OCI-M1 (cell line): ENCODE measurements around the gene KBTBD7.

ENCODE experiments used
- DNase-seq: peaks from one replicate; lab custom pipeline; 2025; lab: John Stamatoyannopoulos, UW

The KBTBD7 gene

DNA sequence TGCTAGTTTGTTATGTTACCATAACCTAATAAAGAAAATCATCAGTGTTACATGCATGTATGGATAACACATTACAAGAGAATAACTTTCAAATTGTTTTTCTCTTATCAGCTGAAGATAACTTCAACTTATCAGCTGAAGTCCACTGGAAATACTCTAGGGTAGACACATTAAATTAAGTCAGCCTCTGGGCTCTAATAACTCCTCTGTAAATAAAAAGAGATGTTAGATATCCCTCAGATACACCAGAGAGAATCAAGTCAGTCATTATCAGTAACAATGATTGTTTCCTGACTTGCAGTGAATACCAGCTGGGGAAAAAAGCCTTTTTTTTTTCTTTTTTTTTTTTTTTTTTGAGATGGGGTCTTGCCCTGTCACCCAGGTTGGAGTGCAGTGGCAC, 1.6 kb upstream of the KBTBD7 start:
- DNase-seq: no peak

DNA sequence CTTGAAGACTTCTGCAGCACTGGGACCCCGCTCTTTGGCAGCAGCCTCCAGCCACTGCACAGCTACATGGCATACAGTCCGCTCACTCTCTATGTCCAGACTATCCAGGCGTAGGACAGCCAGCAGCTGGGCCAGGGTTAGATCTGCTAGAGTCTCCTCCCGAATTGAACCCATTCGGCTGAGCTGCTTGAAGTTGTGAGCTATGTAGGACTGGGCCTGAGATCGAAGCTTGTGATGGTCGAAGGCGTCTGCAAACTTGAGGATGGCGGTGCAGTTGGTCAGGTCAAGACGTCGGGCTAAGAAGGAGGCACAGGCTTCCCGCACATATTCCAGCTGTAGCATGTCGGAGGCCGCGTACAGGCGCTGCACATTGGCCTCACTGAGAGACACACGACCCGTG, 900 bp downstream of the KBTBD7 start:
- no peak for DNase-seq

DNA sequence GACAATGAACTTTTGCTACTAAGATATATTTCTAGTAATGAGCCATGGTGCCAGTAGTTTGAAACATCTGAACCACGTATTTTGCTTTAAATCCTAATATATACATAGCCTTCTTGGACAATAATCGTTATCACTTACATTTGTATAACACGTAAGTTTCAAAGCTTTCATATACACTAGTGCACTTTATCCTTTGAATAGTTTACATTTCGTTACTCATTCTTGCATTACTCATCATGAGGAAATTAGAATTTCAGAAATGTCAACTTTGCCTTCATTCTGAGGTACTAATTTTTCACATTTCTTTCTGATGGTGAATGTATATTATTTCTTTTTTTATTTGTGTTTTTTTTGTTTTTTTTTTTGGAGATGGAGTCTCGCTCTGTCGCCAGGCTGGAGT, 5.8 kb downstream of the KBTBD7 start:
- no peak for DNase-seq

DNA sequence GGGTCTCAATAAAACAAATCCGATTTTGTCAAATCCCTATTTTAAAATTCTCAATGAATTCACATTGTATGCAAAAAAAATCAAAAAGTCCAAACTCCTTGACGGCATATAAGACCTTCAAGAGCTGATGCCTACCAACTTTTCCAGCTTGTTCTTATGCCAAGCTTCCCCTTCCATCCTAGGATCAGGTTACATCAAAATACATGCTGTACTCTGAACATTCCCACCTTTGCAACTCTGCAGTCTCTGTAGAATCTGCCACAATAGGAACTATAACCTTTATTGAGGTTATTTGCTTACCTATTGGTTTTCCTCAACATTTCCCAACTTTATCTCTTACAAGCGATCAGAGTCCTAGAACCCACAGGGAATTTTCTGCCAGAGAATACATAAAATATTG, 7.9 kb downstream of the KBTBD7 start:
- DNase-seq: no peak

DNA sequence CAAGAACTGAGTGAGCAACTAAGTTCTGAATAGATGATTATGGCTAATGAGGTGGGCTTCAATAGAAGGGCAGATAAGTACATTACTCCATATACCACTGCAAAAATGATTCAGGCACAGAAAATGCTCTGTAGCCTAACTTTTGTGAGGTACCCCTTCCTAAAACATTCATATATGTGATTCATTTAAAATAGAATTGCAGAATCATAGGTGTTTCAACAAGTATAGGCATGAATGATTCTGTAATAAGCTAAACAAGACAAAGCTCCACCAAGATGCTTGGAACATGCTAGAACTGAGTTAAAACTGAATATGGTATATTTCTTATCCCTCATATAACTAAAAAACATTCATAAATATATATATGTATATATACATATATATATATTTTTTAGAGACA, 12.1 kb downstream of the KBTBD7 start:
- DNase-seq: no peak

DNA sequence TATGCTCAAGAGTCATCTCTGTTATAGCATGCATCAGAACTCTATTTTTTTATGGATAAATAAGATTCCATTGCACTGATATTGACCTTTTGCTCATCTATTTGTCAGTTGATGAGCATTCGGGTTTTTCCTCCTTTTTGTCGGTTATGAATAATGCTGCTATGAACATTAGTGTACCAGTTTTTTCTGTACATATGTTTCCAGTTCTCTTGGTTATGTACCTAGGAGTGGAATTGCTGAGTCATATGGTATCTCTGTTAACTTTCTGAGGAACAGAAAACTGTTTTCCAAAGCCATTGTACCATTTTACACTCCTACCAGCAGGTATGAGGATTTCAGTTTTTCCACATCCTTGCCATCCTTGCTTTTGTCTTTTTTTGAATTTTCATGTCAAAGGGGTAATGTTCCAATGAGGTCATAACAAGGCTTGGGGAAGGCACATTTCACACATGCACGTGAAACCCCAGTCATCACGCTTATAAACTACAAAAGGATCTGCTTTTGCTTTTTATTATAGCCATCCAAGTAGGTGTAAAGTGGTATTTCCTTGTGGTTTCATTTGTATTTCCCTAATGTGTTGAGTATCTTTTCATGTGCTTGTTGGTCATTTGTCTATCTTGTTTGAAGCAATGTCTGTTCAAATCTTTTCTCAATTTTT, 14.6 kb downstream of the KBTBD7 start:
- peak; percentile 14 for DNase-seq

DNA sequence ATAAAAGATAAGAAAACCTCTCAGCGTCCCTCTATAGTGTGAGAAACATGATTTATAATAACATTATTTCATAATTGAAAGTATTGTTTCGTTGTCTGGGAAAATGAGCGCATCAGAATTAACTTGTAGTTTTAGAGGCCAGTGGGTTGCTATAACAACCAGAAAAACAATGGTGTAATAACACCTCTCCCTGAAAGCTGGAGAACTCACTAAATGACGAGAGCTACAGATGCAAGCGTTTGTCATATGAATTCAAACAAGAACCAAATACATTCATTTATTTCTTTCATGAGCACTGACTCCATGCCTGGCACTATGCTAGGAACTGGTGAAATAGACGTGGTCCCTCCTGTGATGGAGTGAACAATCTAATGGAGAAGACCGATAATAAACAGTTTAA, 16.3 kb downstream of the KBTBD7 start:
- no peak for DNase-seq

DNA sequence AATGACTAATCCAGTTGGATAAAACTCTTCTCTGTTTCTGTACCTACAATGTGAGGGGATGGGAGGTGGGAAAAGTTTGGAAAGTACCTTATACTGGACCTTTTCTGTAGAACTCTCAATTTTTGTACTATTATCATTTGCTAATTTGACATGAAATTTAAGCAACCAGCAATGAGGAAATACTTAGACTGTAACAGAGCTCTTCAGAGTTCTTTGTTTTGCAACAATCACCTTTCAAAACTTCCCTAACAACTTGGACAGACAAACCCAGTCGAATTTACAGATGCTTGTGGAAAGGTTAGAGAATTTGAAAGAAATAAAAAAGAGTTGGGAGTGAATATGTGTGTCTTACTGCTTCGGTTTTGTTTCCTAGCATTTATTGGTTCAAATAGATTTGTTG, 16.8 kb downstream of the KBTBD7 start:
- DNase-seq: no peak

DNA sequence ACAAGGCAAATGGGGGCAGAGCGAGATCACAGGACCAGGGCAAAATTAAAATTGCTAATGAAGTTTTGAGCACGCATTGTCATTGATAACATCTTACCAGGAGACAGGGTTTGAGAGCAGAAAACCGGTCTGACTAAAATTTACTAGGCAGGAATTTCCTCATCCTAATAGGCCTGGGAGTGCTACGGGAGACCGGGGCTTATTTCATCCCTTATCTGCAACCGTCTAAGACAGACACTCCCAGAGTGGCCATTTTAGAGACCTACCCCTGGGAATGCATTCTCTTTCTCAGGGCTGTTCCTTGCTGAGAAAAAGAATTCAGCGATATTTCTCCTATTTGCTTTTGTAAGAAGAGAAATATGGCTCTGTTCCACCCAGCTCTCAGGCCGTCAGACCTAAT, 18.8 kb downstream of the KBTBD7 start:
- peak; percentile 4 for DNase-seq

DNA sequence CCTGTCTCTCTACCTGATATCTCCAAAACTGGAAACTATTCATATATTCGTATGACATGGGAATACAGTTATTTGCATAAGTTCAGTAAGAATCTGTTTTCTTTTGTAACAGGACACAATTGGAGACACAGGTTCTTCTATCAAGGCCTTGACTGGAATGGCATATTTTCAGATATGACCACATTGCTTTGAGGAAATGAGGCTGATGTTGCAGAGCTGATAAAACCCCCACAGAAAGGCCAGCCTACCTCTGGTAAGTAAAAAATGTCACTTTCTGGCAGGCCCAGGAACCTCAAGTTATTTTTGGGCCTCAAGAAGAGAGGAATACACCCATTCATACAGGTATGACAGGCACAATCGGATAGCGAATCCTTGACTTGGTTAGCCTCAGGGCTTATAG, 32.2 kb downstream of the KBTBD7 start:
- peak; percentile 47 for DNase-seq

DNA sequence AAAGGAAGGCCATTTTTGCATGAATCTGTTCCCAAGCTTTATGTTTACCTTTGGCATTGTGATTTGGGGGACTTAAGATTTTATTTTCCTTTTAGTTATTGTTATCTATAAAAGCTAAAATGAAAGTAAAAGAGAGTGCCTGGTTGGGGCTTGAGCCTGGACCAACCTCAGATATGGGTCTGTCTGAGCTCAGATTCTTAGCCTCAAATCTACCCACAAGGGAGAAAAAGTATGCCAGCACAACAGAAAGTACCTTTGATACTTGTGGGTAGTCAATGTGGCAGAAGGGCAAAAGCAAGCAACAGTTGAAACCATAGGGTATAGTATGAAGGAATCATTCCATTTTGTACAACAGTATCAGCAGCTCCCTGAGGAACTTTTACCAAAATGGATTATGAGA, 35.2 kb downstream of the KBTBD7 start:
- peak; percentile 27 for DNase-seq

DNA sequence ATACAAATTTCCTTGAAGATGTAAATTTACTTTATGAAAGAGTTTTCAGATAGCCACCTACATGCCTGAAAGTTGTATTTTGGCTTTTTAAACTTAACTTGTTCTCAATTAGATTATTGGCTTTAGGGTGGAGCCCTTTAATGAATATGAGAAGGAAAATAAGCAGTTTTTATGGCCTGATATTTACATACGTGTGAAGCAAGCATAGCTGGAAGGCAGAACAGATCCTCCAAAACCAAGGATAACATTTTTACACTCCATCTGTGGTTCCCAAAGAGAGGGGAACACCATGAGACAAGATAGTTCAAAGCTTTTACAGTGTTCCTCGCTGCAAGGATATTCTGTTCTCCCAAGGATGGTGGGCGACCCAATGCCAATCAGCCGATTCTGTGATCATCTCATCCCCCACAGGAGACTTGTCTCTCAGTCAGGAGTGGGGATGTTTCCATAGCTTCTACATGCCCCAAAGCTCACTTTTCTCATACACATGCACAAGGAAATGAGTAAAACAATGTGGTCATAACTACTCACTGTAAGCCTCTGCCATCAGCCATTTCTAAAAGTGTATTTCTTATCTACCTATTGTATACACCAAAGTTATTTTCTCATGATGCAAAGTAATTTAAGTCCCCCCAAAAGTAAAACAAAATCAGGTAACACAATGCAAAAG, 37.2 kb downstream of the KBTBD7 start:
- DNase-seq: no peak

DNA sequence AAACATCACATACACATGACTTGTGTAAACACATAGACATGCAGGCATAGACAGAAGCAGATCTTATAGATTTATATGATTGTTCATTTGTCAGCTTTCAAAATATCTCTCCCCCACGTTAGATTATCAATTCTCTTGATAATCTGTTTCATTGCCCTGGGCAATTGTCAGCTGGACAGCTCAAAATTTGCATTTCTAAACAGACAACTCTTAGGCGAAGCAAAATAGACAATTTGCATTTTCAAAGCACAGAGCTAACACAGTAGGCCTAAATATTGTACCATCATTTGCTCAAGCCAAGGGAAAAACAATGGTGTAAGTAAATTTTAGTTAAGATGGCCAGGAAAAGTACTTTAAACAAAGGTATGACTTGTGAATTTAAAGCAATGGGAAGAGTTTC, 37.7 kb downstream of the KBTBD7 start:
- DNase-seq: no peak

DNA sequence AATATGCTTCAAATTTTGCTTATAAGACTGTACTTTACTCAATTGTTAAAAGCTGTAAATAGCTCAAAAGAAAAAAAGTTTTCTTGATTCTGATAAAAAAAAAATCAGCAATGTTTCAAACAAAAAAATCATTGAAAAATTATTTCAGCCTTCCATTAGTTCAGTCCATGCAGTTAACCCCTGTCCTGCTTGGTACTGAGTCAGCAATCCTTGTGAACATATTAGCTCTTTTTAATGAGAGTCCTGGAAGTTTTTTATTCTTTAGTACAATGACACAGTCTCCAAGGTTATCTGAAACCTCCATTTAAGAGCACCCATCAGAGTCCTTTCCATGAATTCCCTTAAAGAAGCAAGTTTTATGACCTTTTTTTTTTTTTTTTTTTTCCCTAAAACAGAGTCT, 40.3 kb downstream of the KBTBD7 start:
- DNase-seq: no peak

DNA sequence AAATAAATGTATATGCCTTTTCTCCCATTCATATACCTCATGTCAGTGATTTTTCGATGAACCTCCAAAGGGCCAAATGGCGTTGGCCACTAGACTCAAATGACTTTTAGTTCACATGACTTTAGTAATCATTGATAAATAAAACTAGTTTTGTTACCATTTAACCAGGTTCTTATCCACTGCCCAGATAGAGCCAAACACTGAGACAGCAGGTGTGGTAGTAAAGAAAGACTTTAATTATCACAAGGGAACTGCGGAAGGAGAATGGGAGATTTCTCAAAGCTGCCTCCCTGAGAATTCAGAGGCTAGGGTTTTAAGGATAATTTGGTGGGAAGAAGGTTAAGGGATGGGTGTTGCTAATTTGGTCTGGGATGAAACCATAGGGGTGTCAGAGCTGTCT, 42.4 kb downstream of the KBTBD7 start:
- DNase-seq: no peak

DNA sequence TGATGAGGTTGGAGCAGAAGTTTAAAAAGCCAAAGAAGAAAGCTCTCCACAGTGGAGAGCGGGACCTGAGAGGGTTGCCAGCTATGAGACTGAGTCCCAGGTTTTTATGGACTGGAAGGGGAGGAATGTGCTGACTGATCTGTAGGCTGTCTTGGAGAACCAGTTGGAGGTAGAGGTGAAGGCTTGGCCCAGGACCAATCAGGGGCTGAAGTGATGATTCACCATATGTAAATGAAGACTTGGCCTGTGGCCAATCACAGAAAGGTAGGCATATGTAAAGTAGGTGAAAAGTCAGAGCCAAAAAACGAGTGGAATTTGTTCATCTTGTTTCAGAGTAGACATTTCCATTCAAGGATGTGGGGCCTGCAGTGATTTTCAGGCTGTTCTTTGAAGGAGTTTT, 44.3 kb downstream of the KBTBD7 start:
- DNase-seq: no peak

DNA sequence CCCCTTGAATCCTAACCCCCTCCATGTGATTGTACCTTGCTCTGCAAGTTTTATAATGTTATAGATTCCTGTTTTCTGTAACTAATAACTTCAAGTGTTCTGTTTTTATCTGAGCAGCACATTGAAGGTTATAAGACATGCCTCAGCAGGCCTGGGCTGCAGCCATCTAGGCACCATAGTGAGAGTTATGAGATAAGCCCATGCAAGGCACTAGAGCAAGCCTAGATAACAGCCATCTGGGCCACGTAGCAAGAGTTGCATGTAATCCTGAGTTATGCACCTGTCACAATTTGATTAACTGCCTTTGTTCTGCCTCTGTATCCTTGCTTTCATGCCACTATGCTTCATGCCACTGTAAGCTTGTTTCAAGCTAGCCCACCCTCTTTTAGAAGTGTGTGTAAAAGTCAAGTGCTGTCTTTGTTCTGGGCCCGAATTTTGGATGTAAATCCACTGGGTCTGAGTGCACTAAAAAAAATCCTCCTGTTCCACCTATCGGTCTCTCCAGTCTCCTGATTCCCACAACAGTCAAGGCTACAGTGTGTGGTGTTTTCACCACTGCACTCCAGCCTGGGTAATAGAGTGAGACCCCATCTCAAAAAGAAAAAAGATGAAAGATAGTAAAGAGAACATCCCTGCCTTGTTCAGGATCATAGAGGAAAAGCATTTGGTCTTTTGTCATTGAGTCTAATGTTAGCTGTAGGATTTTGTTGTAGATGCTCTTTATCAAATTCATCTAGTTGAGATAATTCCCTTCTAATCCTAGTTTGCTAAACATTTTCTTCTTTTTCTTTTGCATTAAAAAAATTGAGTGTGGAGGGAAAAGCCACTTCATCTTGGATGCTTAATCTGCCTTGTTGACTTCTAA, 45.7 kb downstream of the KBTBD7 start:
- DNase-seq: peak; percentile 29

DNA sequence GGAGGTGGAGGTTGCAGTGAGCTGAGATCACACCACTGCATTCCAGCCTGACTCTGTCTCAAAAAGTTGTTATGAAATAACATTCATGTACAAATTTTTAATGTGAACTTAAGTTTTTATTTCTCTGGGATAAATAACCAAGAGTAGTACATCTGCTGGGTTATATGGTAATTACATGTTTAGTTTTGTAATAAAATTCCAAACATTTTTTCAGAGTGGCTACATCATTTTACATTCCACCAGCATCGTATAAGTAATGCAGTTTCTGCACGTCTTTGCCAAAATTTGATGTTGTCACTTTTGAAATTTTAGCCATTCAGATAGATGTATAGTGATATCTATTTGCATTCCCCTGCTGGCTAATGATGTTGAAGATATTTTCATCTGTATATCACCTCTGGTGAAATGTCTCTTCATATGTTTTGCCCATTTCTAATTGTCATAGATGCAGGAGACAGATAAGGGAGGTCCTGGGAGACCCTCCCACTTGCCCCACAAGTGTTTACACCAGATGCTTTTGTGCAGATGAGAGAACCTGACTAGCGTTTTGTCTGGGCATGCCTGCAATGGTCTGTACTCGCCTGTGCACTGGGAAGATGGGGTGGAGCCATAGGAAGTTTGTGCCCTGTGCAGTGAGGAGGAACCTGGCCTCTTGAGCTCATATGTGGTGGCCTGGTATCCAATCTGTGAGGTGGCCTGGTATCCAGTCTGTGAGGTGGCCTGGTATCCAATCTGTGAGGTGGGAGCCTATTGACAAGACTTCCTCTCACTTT, 49.0 kb downstream of the KBTBD7 start:
- no peak for DNase-seq

DNA sequence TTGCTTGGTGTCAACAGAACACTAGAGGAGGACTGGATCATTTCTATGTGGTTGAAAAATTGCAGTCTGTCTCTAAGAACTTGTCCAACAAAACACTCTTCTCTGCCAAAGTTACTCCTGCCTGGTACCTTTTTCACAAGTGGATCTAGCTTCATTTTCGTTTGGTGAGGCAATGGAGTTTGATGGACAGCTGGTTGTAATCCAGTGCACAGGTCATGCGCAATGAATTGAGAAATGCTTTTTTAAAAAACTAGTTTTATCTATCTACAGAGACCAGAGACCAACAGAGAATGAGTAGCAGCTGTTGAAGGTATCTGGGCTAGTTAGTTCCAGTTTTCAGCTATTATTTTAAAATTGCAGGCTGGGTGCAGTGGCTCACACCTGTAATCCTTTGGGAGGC, 49.8 kb downstream of the KBTBD7 start:
- no peak for DNase-seq
